Mononuclear cell (primary cell): ENCODE measurements around the gene ZNF718. TPM values are rescaled to one million over a fixed set of nuclear protein-coding genes. Genes with fewer than 3 reads are reported as not detected.
A peak's percentile ranks its signal among the peaks of the same experiment; 100 is the strongest.
"Not testable (repeated sequence)": the region's sequence is repeated elsewhere in the genome, so short reads cannot be mapped to it uniquely, and the experiment has no call there.

Source experiments
- H3K27me3 ChIP-seq: 2 replicates; pipeline ENCODE4 v1.6.0; 2011; ENCODE audit warnings: low read length, control low read depth; ENCODE audit not compliant: insufficient read depth
- H3K4me1 ChIP-seq: 2 replicates; pipeline ENCODE4 v1.5.1; 2011; ENCODE audit warnings: mild to moderate bottlenecking, low read length, control low read depth; ENCODE audit not compliant: insufficient read depth
- H3K4me3 ChIP-seq: 2 replicates; pipeline ENCODE4 v1.5.1; 2011; ENCODE audit warnings: mild to moderate bottlenecking, low read length, moderate library complexity
- H3K9me3 ChIP-seq: 2 replicates; pipeline ENCODE4 v1.5.1; 2011; ENCODE audit warnings: low read depth, mild to moderate bottlenecking, control low read depth, low read length
- total RNA-seq: library from RNA; depleted of rRNA; stranded (reverse); fragments of >200 nt; gene quantifications from one replicate; pipeline ENCODE4 v1.2.3, GENCODE V29; 2012

ZNF718 gene
- 5.5 TPM for total RNA-seq

GRCh38 chr4:124275-125081, at the start of gene ZNF718:
TSS of gene ZNF718 (plus strand) at chr4:124501. CDS start at chr4:124671, 170 bp downstream.
- Histone ChIP-seq H3K9me3 (peaks cover 10% of the 10 kb centered on the region), H3K4me1 (peaks cover 36% of the 10 kb centered on the region), H3K27me3 (no peaks in the 10 kb centered on the region), H3K4me3 (peak within 1 kb of the TSS; percentile 72)

- H3K4me3 ChIP-seq = no peak overlapping the region
- H3K4me1 ChIP-seq = no peaks in the 10 kb centered on the region
- no peaks in the 10 kb centered on the region for H3K27me3 ChIP-seq
- H3K9me3 ChIP-seq = peaks cover 99% of the 10 kb centered on the region
Observed at GRCh38 chr4:85951-86350, 38.4 kb upstream of the ZNF718 start.

DNA sequence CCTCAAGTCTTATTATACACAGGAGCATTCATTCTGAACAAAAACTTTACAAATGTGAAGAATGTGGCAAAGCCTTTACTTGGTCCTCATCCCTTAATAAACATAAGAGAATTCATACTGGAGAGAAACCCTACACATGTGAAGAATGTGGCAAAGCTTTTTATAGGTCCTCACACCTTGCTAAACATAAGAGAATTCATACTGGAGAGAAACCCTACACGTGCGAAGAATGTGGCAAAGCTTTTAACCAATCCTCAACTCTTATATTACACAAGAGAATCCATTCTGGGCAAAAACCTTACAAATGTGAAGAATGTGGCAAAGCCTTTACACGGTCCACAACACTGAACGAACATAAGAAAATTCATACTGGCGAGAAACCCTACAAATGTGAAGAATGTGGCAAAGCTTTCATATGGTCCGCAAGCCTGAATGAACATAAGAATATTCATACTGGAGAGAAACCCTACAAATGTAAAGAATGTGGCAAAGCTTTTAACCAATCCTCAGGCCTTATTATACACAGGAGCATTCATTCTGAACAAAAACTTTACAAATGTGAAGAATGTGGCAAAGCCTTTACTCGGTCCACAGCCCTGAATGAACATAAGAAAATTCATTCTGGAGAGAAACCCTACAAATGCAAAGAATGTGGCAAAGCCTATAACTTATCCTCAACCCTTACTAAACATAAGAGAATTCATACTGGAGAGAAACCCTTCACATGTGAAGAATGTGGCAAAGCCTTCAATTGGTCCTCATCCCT, 37.6 kb upstream of the ZNF718 start:
- H3K27me3 ChIP-seq, H3K4me3 ChIP-seq, H3K4me1 ChIP-seq: not testable (repeated sequence)
- peaks cover 97% of the 10 kb centered on the region for H3K9me3 ChIP-seq

- H3K4me3 ChIP-seq = no peak overlapping the region
- peaks cover 39% of the 10 kb centered on the region for H3K9me3 ChIP-seq
- no peaks in the 10 kb centered on the region for H3K4me1 ChIP-seq
Observed at GRCh38 chr4:98386-98785, 25.9 kb upstream of the ZNF718 start.

DNA sequence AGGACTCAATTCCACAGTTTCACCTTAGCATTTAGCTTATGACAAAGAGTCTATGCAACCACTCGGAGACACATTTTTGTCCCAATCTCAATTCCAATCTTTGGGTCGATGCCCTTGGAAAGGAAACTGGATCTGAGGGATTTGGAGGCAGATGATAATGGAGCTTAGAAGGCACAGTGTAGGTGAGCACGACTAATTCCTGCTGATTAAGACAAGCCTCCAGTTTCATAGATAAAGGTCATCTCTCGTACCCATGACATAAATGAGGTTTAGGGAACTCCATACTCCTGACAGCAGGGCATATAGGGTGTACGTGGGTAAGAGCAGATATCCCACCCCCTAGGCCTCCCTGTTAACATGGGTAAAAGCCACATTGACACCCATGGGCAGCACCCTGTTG, 24.4 kb upstream of the ZNF718 start:
- no peak overlapping the region for H3K4me3 ChIP-seq
- H3K9me3 ChIP-seq = peaks cover 25% of the 10 kb centered on the region
- no peaks in the 10 kb centered on the region for H3K27me3 ChIP-seq
- no peaks in the 10 kb centered on the region for H3K4me1 ChIP-seq

More at GRCh38 chr4:98386-98785, 25.9 kb upstream of the ZNF718 start:
- no peaks in the 10 kb centered on the region for H3K27me3 ChIP-seq

GRCh38 chr4:107083-107443, 17.2 kb upstream of the ZNF718 start:
- Histone ChIP-seq H3K27me3 (peaks cover 36% of the 10 kb centered on the region), H3K4me3 (no peak overlapping the region), H3K4me1 (no peaks in the 10 kb centered on the region), H3K9me3 (peaks cover 14% of the 10 kb centered on the region)

GRCh38 chr4:107444-108429, 16.6 kb upstream of the ZNF718 start:
- no peaks in the 10 kb centered on the region for H3K4me1 ChIP-seq
- H3K9me3 ChIP-seq = peaks cover 14% of the 10 kb centered on the region
- H3K4me3 ChIP-seq = no peak overlapping the region
- peaks cover 36% of the 10 kb centered on the region for H3K27me3 ChIP-seq

GRCh38 chr4:112771-113170, 11.5 kb upstream of the ZNF718 start:
- no peaks in the 10 kb centered on the region for H3K4me1 ChIP-seq
- no peaks in the 10 kb centered on the region for H3K9me3 ChIP-seq
- H3K4me3 ChIP-seq = no peak overlapping the region
- H3K27me3 ChIP-seq = peaks cover 16% of the 10 kb centered on the region

- H3K9me3 ChIP-seq = peaks cover 5% of the 10 kb centered on the region
- no peak overlapping the region for H3K4me3 ChIP-seq
- no peaks in the 10 kb centered on the region for H3K4me1 ChIP-seq
Observed at GRCh38 chr4:113732-114131, 10.6 kb upstream of the ZNF718 start.

GRCh38 chr4:114149-114548, 10.2 kb upstream of the ZNF718 start:
- Histone ChIP-seq H3K4me1 (no peaks in the 10 kb centered on the region), H3K4me3 (no peak overlapping the region), H3K9me3 (peaks cover 7% of the 10 kb centered on the region), H3K27me3 (peaks cover 2% of the 10 kb centered on the region)

More at GRCh38 chr4:113732-114131, 10.6 kb upstream of the ZNF718 start:
- peaks cover 6% of the 10 kb centered on the region for H3K27me3 ChIP-seq

GRCh38 chr4:116499-116898, 7.8 kb upstream of the ZNF718 start:
- Histone ChIP-seq H3K4me3 (no peak overlapping the region), H3K27me3 (no peaks in the 10 kb centered on the region), H3K9me3 (peaks cover 17% of the 10 kb centered on the region), H3K4me1 (peaks cover 14% of the 10 kb centered on the region)

GRCh38 chr4:120616-121015, 3.7 kb upstream of the ZNF718 start:
- peaks cover 17% of the 10 kb centered on the region for H3K9me3 ChIP-seq

GRCh38 chr4:121408-122084, 2.8 kb upstream of the ZNF718 start:
- peaks cover 17% of the 10 kb centered on the region for H3K9me3 ChIP-seq

More at GRCh38 chr4:120616-121015, 3.7 kb upstream of the ZNF718 start:
- Histone ChIP-seq H3K4me3 (no peak overlapping the region), H3K4me1 (peaks cover 32% of the 10 kb centered on the region), H3K27me3 (no peaks in the 10 kb centered on the region)

GRCh38 chr4:123922-124274, 403 bp upstream of the ZNF718 start:
- Histone ChIP-seq H3K9me3 (peaks cover 11% of the 10 kb centered on the region), H3K4me3 (peak overlapping the region; percentile 72), H3K4me1 (peaks cover 36% of the 10 kb centered on the region)
- not testable (repeated sequence) for H3K27me3 ChIP-seq

More at GRCh38 chr4:121408-122084, 2.8 kb upstream of the ZNF718 start:
- Histone ChIP-seq H3K4me3 (no peak overlapping the region), H3K4me1 (peaks cover 36% of the 10 kb centered on the region), H3K27me3 (no peaks in the 10 kb centered on the region)
